DMS 273 (cell line): ENCODE data around the gene INSR.
"Not testable (repeated sequence)": the region's sequence is repeated elsewhere in the genome, so short reads cannot be mapped to it uniquely, and the experiment has no call there.

Experiments used
- DNase-seq: peaks from one replicate; lab custom pipeline; 2025; ENCODE audit not compliant: unreplicated experiment; lab: John Stamatoyannopoulos, UW

INSR gene

DNA sequence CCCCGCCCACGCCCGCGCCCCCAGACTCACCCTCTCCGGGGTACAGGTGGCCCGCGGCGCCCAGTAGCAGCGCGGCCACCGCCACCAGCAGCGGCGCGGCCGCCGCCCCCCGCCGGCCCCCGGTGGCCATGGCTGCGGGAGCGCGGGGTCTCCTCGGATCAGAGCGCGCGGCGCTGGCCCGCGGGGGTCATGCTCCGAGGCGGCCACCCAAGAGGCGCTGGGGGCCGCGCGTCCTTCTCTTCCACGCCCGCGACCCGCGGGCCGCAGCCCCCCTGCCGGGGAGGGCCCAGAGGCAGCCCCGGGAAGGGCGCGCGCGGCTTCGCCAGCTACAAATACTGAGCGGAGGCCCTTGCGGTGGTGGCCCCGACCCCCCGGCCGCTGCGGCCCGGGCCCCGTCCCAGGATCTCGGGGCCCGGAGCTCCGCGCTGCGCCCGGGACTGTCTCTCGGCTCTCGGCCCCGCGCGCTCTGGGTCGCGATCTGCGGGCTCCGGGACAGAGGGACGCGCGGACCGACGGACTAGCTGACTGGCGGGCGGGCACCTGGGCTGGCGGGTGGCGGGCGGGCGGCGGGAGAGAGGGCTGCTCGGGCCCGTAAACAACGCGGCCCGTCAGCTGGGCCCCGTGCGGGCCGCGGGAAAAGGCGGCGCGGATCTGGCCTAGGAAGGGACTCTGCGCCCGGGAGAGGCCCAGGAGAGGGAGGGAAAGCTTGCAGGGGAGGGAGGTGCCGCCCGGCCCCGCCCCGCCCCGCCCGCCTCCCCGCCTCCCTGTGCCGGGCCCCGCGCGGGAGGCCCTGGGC, at the start of gene INSR:
Gene INSR, minus strand, starts transcription at position 653 of the 796 bp plus-strand sequence. Its CDS starts 523 bp downstream, at position 130.
- DNase-seq = peak; percentile 96

DNA sequence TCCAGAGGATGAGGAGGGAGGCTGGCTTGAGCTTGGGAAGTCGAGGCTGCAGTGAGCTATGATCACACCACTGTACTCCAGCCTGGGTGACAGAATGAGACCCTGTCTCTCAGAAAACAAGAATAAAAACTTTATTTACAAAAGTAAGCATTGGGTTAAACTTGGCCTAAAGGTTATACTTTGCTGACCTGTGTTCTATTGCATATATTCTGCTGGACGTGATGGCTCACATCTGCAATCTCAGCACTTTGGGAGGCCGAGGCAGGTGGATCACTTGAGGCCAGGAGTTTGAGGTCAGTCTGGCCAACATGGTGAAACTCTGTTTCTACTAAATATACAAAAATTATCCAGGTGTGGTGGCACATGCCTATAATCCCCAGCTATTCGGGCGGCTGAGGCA, 47.9 kb upstream of the INSR start:
- DNase-seq = no peak

DNA sequence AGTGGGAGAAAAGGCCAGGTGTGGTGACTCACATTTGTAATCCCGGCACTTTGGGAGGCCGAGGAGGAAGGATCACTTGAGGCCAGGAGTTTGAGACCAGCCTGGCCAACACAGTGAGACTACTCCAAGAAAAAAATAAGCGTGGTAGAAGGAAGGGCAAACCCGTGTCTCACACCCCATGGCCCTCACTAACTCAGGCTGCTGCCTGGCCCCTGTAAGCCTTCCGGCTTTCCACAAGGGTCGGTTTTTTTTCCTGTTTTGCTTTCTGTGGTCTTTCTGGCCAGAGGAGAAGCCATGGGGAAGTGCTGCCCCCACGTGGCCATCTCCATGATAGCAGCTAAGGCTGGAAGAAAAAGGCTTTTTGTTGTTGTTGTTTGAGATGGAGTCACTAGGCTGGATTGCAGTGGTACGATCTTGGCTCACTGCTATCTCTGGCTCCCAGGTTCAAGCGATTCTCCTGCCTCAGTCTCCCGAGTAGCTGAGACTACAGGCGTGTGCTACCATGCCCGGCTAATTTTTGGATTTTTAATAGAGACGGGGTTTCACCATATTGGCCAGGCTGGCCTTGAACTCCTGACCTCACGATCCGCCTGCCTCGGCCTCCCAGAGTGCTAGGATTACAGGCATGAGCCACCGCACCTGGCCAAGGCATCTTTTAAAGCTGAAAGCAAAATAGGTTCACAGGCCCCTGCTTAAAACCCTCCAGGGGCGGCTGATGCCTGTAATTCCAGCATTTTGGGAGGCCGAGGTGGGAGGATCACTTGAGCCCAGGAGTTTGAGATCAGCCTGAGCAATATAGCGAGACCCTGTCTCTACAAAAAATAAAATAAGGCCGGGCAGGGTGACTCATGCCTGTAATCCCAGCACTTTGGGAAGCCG, 47.0 kb upstream of the INSR start:
- peak; percentile 87 for DNase-seq

DNA sequence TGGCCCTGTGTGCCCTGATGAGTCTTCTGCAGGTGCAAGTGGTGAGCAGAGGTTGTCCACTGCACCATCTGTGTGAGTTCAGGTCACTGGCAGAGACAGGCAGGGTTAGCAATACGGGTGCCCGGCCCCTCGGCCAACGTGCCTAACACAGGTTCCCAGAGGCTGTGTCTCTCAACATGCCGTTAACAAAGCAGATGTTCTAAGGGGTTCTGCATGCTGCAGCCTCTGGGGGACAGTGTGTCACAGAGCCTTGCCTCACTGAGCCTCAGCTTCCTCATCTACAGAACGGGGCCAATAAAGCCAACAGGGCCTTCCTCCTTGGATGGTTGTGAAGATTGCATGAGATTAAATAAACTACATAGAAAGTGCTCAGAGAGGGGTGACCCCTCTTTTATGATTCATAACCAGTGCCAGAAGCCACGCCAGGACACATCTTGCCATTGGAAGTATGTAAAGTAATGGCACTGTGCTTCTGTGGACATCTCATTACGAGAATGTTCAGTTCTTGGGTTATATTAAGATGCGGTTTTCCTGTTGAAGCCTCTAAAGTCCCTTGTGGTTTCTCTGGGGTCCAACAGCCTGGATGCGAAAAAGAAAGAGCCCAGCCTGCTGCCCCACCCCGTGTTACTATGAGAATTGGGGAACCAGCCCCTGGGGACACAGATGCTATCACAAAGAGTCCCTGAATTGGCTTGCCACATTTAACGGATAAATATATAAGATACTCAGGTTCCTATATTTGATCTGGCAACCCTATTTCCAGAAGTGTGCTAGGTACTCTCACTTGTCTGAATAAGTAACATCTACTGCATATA, 43.4 kb upstream of the INSR start:
- DNase-seq = no peak

DNA sequence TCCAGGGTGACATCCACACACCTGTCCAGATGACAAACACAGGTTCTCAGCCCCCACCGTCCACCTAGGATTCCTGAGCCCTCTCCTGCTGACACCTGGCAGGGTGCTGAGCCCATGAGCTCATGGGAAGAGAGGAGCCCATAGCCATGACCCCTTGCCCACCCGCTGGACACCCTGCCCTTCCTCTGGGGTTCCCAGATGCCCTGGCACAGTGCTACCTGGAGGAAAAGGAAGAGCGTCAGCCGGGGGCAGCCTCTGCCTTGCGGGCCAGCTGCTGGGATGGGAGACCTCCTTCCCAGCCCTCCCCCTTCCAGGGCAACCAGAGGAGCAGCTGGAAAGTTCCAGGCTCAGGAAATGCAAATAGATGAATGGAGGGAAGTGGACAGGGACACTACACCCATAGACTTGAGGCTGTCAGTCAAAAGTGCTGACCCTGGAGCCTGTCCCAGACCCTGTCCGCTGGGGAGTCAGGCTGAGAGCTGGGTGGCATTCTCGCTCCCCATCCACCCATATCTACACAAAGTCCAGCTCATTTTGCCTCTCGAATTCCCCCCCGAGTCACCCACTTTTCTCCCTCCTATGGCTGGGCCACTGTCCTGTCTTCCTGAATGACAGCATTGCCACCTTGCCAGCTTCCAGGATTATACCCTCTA, 42.2 kb upstream of the INSR start:
- no peak for DNase-seq

DNA sequence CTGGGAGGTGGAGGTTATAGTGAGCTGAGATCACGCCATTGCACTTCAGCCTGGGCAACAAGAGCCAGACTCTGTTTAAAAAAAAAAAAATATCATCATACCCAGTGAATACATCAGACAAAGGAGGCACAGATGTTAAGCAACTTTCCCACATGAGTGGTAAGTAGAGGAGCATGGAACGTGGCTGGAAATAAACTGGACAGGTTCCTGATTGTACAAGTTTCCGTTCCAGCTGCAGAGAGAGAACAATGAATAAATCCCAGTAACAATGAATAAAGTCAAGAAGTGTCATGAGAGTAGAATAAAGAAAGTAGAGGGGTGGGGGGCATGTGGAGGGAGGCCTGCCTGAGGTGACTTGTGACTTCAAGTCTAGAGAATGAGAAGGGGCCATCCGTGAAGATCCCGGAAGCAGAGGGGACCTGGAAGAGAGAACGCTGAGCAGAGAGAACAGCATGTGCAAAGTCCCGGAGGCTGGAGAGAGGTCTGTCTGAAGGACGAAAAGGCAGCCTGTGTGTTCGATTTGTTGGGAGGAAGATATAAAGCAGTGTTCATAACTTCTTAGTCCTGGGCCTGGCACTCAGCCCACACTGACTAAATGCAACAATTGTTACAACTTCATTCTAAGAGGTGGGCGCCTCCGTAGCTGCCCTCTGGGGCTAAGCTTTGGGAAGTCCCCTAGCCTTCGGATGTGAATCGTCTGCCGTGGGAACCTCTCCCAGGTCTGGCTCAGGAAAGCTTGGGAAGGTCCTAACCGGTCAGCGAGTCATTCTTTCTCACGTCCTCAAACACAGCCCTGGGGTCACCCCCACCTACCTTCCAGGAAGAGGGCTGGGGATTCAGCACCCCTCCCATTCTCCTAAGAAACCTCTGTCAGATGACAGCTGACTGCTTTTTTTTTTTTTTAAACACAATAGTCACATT, 39.2 kb upstream of the INSR start:
- DNase-seq = no peak

DNA sequence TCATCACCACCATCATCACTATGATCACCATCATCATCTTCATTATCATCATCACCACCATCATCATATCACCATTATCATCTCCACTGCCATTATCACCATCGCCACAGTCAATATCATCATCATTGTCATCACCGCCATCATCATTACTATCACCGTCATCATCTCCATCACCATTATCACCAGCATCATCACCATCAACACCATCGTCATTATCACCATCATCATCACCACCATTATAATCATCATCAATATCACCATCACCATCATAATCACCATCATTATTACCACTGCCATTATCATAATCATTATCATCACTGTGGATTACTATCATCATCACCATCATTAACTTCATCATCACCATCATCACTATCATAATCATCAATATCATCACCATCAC, 37.2 kb upstream of the INSR start:
- DNase-seq = no peak

DNA sequence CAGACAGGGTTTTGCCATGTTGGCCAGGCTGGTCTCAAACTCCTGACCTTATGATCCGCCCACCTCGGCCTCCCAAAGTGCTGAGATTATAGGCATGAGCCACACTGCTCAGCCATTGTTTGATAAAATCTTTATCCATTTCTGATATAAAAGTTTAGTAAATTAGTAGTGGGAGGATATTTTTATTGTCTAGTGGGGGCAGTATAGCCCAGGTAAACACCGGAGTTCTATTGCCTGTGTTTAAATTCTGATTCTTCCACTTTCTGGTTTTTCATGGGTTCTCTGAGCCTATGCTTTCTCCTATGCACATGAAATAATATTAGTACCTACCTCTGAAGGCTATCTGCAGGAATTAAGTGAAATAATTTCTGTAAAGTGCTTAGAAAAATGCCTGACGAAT, 34.4 kb upstream of the INSR start:
- DNase-seq = no peak

DNA sequence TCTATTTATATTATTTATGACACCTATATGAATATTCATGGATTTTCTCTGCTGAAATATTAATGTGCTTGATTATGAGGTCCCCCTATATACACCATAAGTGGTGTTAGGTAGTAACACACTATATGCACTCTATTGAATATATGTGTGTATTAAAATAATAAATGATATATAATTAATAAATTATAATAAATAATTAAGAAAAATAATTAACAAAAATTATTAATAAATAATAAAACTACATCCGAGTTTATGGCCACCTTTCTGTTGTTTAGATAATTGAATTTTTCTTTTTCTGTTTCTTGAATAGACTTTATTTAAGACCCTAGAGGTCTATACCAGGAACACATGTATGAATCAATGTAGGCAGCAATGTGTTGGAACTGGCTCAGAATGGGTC, 33.6 kb upstream of the INSR start:
- no peak for DNase-seq

DNA sequence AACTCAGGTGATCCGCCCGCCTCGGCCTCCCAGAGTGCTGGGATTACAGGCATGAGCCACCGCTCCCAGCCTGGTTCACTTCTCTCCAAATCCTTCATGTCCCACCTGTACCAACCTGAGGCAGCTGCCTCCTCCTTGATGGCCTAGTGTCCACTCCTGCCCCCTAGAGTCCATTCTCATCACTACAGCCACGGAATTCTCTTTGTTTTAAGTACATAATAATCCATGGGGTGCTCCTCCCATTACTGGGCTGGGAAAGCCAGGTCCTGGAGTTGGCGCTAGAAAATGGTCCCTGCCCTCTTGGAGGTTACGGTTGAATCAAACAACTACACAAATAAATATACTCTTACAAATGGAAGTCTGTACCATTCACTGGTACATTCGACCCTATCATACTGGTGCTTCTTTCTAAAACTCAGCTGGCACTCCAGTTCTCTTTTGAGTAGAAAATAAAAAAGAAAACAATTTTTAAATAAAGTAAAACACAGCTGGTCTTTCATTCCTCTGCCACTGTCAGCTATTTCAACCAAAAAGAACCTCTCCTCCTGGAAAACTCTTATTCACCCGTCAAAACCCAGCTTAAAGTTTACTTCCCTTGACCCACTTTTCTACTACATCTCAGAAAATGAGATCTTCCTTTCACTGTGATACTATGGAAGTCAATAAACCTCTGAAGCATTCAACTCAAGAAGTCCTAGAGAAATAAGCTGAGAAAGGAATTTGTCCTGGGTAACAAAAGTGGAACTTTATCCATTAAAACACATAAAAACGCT, 32.1 kb upstream of the INSR start:
- peak; percentile 54 for DNase-seq

DNA sequence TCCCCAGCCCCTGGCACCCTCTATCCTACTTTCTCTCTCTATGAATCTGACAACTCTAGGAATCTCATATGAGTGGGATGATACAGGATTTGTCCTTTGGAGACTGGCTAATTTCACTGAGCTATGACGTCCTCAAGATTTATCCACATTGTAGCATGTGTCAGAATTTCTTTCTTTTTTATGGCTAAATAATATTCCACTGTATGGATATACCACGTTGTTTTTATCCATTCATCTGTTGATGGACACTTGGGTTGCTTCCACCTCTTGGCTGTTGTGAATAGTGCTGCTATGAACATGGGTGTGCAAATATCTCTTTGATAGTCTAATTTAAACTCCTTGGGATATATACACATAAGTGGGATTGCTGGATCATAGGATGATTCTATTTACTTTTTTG, 24.0 kb upstream of the INSR start:
- no peak for DNase-seq

DNA sequence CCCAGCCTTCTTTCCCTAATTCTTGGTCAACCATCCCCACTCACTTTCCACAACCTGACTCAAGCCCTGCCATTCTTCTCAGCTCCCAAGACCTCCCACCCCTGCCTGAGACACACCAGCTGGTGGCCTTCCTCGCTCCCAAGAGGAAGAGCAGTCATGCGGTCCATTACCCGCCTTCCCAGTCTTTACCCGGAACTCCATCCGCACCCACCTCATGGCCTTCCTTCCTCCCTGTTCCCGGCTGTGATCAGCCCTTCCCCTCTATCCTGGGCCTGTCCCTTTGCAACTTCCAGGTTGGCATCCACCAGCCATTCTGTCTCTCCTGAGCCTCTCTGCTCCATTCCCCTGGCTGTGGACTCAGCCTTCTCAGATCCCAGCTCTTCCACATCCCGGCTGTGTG, 18.6 kb upstream of the INSR start:
- DNase-seq = no peak

DNA sequence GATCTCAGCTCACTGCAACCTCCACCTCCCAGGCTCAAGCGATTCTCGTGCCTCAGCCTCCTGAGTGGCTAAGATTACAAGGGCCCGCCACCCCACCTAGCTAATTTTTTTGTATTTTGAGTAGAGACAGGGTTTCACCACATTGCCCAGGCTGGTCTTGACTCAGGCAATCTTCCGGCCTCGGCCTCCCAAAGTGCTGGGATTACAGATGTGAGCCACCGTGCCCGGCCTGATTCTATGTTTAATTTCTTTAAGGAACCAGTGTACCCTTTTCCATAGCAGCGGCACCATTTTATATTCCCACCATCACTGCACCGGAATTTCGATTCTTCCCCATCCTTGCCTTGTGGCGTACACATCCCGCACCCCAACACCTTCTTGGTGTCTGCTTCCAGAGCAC, 17.7 kb upstream of the INSR start:
- no peak for DNase-seq

DNA sequence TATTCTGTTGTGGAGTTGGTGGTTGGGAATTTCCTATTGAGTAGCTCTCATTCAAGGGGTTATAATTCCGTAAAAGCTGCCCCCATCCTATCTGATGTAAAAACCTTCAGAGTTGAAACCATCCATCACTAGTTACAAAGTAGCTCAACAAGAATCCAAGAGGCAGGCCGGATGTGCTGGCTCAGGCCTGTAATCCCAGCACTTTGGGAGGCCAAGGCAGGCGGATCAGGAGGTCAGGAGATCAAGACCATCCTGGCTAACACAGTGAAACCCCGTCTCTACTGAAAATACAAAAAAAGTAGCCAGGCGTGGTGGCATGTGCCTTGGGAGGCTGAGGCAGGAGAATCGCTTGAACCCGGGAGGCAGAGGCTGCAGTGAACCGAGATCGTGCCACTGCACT, 14.1 kb upstream of the INSR start:
- DNase-seq = not testable (repeated sequence)

DNA sequence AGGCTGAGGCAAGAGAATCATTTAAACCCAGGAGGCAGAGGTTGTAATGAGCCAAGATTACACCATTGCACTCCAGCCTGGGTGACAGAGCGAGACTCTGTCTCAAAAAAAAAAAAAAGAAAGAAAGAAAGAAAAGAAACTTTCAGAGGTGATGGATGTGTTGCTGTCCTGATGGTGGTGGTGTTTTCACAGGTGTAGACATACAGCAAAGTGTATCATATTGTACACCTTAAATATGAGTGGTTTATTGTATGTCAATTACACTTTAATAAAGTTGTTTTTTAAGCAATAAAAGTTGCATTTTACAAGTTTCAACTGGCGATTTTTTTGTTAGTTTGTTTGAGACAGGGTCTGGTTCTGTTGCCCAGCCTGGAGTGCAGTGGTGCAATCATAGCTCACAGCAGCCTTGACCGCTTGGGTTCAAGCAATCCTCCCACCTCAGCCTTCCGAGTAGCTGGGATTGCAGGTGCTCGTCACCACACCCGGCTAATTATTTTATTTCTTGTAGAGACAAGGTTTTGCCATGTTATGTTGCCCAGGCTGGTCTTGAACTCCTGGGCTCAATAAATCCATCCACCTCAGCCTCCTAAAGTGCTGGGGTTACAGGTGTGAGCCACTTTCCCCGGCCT, 13.5 kb upstream of the INSR start:
- DNase-seq = no peak

DNA sequence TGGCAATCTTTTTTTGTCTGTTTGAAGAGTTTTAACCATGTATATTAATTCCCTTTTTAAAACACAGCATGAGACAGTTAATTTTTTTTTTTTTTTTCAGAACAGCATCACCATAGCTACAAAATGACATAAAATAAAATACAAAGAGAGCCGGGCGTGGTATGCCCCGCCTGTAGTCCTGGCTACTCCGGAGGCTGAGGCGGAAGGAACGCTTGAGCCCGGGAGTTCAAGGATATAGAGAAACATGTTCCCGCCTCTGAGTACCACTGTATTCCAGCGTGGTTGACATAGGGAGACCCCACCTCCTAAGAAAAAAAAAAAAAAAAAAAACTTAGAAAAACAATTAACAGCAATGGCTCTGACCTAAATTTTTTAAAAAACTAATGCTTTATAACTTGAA, 10.0 kb upstream of the INSR start:
- DNase-seq = no peak

DNA sequence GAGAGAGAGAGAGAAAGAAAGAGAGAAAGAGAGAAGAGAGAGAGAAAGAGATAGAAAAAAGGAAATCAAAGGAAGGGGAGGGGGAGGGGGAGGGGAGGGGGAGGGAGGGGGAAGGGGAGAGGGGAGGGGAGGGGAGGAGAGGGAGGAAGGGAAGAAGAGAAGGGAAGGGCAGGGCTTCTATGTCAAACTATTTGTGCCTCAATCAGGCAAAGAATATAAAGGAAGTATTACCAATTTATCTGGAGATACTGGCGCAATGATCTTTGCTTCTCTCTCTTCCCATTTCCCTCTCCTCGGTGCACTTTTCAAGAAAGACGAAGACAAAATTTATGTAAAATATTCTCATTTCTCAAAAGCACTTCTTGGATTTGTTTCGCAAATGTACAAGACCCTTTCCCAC, 9.3 kb upstream of the INSR start:
- DNase-seq = no peak

DNA sequence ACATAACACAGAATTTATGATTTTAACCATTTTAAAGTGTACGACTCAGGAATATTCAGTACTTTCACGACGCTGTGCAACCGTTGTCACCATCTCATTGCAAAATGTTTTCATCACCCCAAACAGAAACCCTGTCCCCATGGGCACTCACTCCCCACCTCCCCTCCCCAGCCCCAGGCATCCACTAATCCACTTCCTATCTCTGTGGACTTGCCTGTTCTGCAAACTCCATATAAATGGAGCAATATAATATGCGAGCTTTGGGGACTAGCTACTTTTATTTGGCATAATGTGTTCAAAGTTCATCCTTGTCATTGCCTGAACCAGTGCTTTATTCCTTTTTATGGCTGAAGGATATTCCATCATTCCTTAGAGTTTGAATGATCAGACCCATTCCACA, 7.3 kb upstream of the INSR start:
- DNase-seq = no peak

DNA sequence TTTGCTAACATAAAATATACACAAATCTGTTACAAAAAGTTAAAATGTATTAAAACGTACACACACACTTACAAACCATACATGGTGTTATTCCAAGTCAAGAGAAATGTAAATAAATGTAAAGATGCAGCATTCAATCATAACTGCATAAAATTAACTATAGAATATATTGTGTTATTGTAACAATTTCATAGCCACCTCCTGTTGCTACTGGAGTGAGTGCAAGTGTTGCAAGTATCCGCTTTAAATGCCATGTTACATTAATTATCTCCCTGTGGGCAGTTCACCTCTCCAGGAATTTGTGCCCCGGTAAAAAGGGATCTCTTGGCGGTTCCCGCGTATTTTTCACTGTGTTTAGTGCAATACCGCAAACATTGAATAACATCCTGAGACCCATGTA, 3.5 kb upstream of the INSR start:
- no peak for DNase-seq
